K562 (cell line): ENCODE data around the gene ATCAY. TPM values are rescaled to one million over a fixed set of nuclear protein-coding genes. Genes with fewer than 3 reads are reported as not detected.

Source experiments
- ATAC-seq: fragments of 200-7000 bp; cut with Tn5 transposase; 3 replicates; pipeline ENCODE4 v1.9.1; 2020; ENCODE audit warnings: moderate library complexity
- BruUV-seq: library from RNA; stranded (reverse); fragments of 400-500 nt; replicated peaks from 2 replicates; lab custom pipeline; 2021; lab: Mats Ljungman, UMichigan
- CTCF ChIA-PET: fragments of 300-600 bp; formaldehyde crosslinking; extraction: SDS; loops from one replicate; lab custom pipeline; 2021; ENCODE audit warnings: low intra/inter-chr PET ratio; lab: Yijun Ruan, JAX
- POLR2A ChIA-PET: fragments of 300-600, 350-650 bp; sonication (Branson Sonifier 250); formaldehyde crosslinking; extraction: SDS; loops from one replicate; lab custom pipeline; 2021; ENCODE audit warnings: antibody characterized with exemption, inconsistent platforms; lab: Yijun Ruan, JAX
- DNase-seq, 4 experiments: peaks; one replicate each; pipeline versions ENCODE4 v3.0.0 to v3.0.0-alpha.2; 2011 to 2018; ENCODE audit warnings: low spot score in 3 of 4, mixed read lengths in 3 of 4; ENCODE audit errors: extremely low read depth in 1 of 4
- FAIRE-seq: peaks from 2 replicates; lab custom pipeline; 2011; peaks lifted over from hg19 to GRCh38; lab: Jason Lieb, UNC
- H2AFZ ChIP-seq: 2 replicates; pipeline ENCODE4 v1.6.0; 2011; ENCODE audit warnings: low read depth, low read length, control low read depth, inconsistent platforms
- H3K27ac ChIP-seq: fragments of 200-600 bp; 3 replicates; pipeline ENCODE4 v1.8.0; 2011; ENCODE audit warnings: low read depth, mild to moderate bottlenecking, control low read depth, inconsistent platforms, low read length, moderate library complexity, mixed read lengths; ENCODE audit errors: extremely low read depth
- H3K27me3 ChIP-seq, 2 experiments: fragments of 300-600 bp in 1 of 2; 2 replicates in 1 of 2; 3 replicates in 1 of 2; pipeline versions ENCODE4 v1.6.0 to v1.8.0; 2011; ENCODE audit warnings: inconsistent platforms in 2 of 2, low read length in 2 of 2, mild to moderate bottlenecking in 1 of 2, mixed read lengths in 1 of 2, moderate library complexity in 1 of 2; ENCODE audit not compliant: control insufficient read depth in 2 of 2, insufficient read depth in 2 of 2
- H3K36me3 ChIP-seq: fragments of 300-600 bp; 3 replicates; pipeline ENCODE4 v1.8.0; 2011; ENCODE audit warnings: mild to moderate bottlenecking, low read length, inconsistent platforms; ENCODE audit not compliant: control insufficient read depth, insufficient read depth
- H3K4me1 ChIP-seq, 2 experiments: fragments of 200-600 bp in 1 of 2; replicated peaks in 1 of 2; 2 replicates in 1 of 2; 3 replicates in 1 of 2; pipeline versions ENCODE4 v1.5.1 to v1.8.0; 2011; ENCODE audit warnings: inconsistent platforms in 2 of 2, low read length in 2 of 2, mild to moderate bottlenecking in 1 of 2, mixed read lengths in 1 of 2, moderate library complexity in 1 of 2; ENCODE audit not compliant: control insufficient read depth in 2 of 2, insufficient read depth in 2 of 2
- H3K4me2 ChIP-seq: 2 replicates; pipeline ENCODE4 v1.6.1; 2011; ENCODE audit warnings: low read length, control low read depth, inconsistent platforms, mixed read lengths; ENCODE audit not compliant: insufficient read depth
- H3K4me3 ChIP-seq: fragments of 200-600 bp; sonication (generic), shearing (Covaris generic); 2 replicates; pipeline ENCODE4 v1.5.1; 2016; ENCODE audit warnings: control low read depth, inconsistent platforms
- H3K79me2 ChIP-seq: fragments of 200-600 bp; 3 replicates; pipeline ENCODE4 v1.8.0; 2011; ENCODE audit warnings: low read length, inconsistent platforms; ENCODE audit not compliant: control insufficient read depth, insufficient read depth
- H3K9ac ChIP-seq, 2 experiments: 2 replicates each; pipeline versions ENCODE4 v1.6.0 to v1.6.1; 2011; ENCODE audit warnings: low read depth in 2 of 2, low read length in 2 of 2, control low read depth in 1 of 2, inconsistent platforms in 1 of 2, mild to moderate bottlenecking in 1 of 2, mixed read lengths in 1 of 2; ENCODE audit not compliant: insufficient read depth in 1 of 2
- H3K9me1 ChIP-seq: one replicate; pipeline ENCODE4 v1.6.0; 2011; ENCODE audit warnings: inconsistent platforms, mild to moderate bottlenecking, low read length, moderate library complexity; ENCODE audit not compliant: control insufficient read depth, insufficient read depth
- H3K9me3 ChIP-seq: replicated peaks from 2 replicates; pipeline ENCODE4 v1.5.1; 2011; ENCODE audit warnings: low read depth, low read length, inconsistent platforms; ENCODE audit not compliant: control insufficient read depth, insufficient read depth
- H4K20me1 ChIP-seq: replicated peaks from 2 replicates; pipeline ENCODE4 v1.6.1; 2011; ENCODE audit warnings: low read length, inconsistent platforms, mixed read lengths; ENCODE audit not compliant: control insufficient read depth, insufficient read depth
- E2F3 ChIP-seq: fragments of 250-450 bp; sonication (Bioruptor Pico); IDR thresholded peaks from 2 replicates; pipeline ENCODE4 v1.4.0; 2020; ENCODE audit warnings: mild to moderate bottlenecking
- EGR1 ChIP-seq: fragments of 450-650 bp; conservative IDR thresholded peaks from 2 replicates; pipeline ENCODE4 v1.6.1; 2017; ENCODE audit warnings: mild to moderate bottlenecking
- ETS1 ChIP-seq: conservative IDR thresholded peaks from 2 replicates; pipeline ENCODE4 v1.6.1; 2011; ENCODE audit warnings: low read depth, mild to moderate bottlenecking, low read length; ENCODE audit not compliant: control insufficient read depth
- NKRF ChIP-seq: fragments of 450-650 bp; IDR thresholded peaks from 2 replicates; pipeline ENCODE4 v1.6.1; 2016; ENCODE audit warnings: borderline replicate concordance
- RFX5 ChIP-seq: IDR thresholded peaks from 2 replicates; pipeline ENCODE4 v1.6.1; 2011; ENCODE audit warnings: low read depth, mild to moderate bottlenecking, improper control_type of control experiment, low read length
- SLC30A9 ChIP-seq: fragments of 250-450 bp; sonication (Bioruptor Pico); IDR thresholded peaks from 2 replicates; pipeline ENCODE4 v1.8.0; 2022; ENCODE audit warnings: mild to moderate bottlenecking, moderate library complexity
- ZNF121 ChIP-seq: sonication (generic); formaldehyde crosslinking; conservative IDR thresholded peaks from 2 replicates; pipeline ENCODE4 v1.8.0; 2022; ENCODE audit warnings: missing genetic modification reagents
- ZNF384 ChIP-seq: IDR thresholded peaks from 2 replicates; pipeline ENCODE4 v1.6.1; 2012; ENCODE audit warnings: low read depth, low read length, improper control_type of control experiment
- WGBS: fragments of 100-300 bp; shearing (Covaris generic); methylation state at CpG from one replicate; pipeline ENCODE4 v1.1.6; 2016; ENCODE audit warnings: low coverage, mixed read lengths; ENCODE audit not compliant: insufficient coverage; ENCODE audit errors: missing lambda C conversion rate; 5-methylcytosine and 5-hydroxymethylcytosine counted together
- in situ Hi-C: fragments of 300-500 bp; cut with MboI; formaldehyde crosslinking; loops from 4 replicates; pipeline ENCODE4 v1.15.0; 2018; ENCODE audit warnings: inconsistent platforms, mixed read lengths
- intact Hi-C: fragments of 100-400 bp; cut with micrococcal nuclease; formaldehyde crosslinking; loops from 2 replicates; pipeline ENCODE4 v1.14.2; 2022
- polyA plus RNA-seq, 8 experiments: library from polyadenylated mRNA; depleted of rRNA in 4 of 8; stranded (reverse) in 5 of 8; unstranded in 3 of 8; fragments of >200 nt; fragmentation: Nextera tagmentation in 2 of 8; fragmentation: Illumina TruSeq in 1 of 8; extraction: Ambion mirVana in 2 of 8; extraction: Trizol in 1 of 8; gene quantifications; 2 replicates each; pipeline versions ENCODE4 v1.2.1 to v1.2.3, GENCODE V29; 2011 to 2014; ENCODE audit warnings: inconsistent platforms in 1 of 8, missing spikeins in 1 of 8
- total RNA-seq, 7 experiments: library from RNA; depleted of rRNA in 6 of 7; stranded (reverse); fragments of >200 nt in 6 of 7; fragmentation: Illumina TruSeq in 2 of 7; extraction: Trizol in 2 of 7; gene quantifications; 2 replicates each; pipeline versions ENCODE4 v1.2.1 to v1.2.3, GENCODE V29; 2011 to 2021; ENCODE audit warnings: low replicate concordance in 1 of 7

Gene ATCAY
- total and polyA plus RNA-seq, 9 of the 15 experiments (the other 6 are each of a cell fraction or from before 2014, with no cell fraction given): not detected

GRCh38 chr19:3857449-3858003, 23.0 kb upstream of the ATCAY start:
- ChIA-PET POLR2A (interaction anchor here (0.6 to 1.6 kb wide), 3 partner anchors 9 to 26 kb away, joined by 3 to 4 read pairs (median 4); no protein-coding TSS in a partner anchor), CTCF (no interaction called here)
- BruUV-seq: no TSS peak
- H3K9me3 ChIP-seq: no peaks in the 10 kb centered on the region
- H4K20me1 ChIP-seq: no peaks in the 10 kb centered on the region; the same call in 1 of the 2 replicates
- no peak overlapping the region for H3K9ac ChIP-seq
- FAIRE-seq (no peak), DNase-seq (no peak), ATAC-seq (no peak)
- H3K27ac ChIP-seq: no peak overlapping the region
- H3K9me1 ChIP-seq: no peaks in the 10 kb centered on the region
- no peaks in the 10 kb centered on the region for H3K36me3 ChIP-seq
- H3K27me3 ChIP-seq: peaks cover 24 to 53% of the 10 kb centered on the region in 2 experiments
- in situ Hi-C loops: no loop called here
- WGBS: 27% methylated on average over 10 of the region's 12 CpGs
- H3K4me3 ChIP-seq: no peak overlapping the region
- H3K4me2 ChIP-seq: no peak overlapping the region
- H3K4me1 ChIP-seq: peaks cover 0 to 17% of the 10 kb centered on the region in 2 experiments; a peak in 3 of 5 replicates
- no peak overlapping the region for H2AFZ ChIP-seq
- intact Hi-C loops: no loop called here
- H3K79me2 ChIP-seq: no peaks in the 10 kb centered on the region
- TF ChIP-seq ZNF121 (CRISPR knock-in tag) (peak; percentile 61; the same call in 1 of the 2 replicates), NKRF (no peak), ZNF384 (0 out of 2 replicates have a peak, but pooled peaks have one; percentile 18), E2F3 (CRISPR knock-in tag) (no peak), SLC30A9 (no peak), RFX5 (peak; percentile 90), ETS1 (no peak), EGR1 (0 out of 2 replicates have a peak, but pooled peaks have one; percentile 15)
